Tibial nerve (tissue), 4 donors: ENCODE measurements around the gene RAB36. TPM values are rescaled to one million over a fixed set of nuclear protein-coding genes. Genes with fewer than 3 reads are reported as not detected.
A peak's percentile ranks its signal among the peaks of the same experiment; 100 is the strongest.

Experiments used
- DNase-seq, 2 donors: peaks; one replicate each; pipeline ENCODE4 v3.0.0-alpha.2; 2019; ENCODE audit warnings: low spot score in 2 of 2
- H3K27ac ChIP-seq, 4 donors: fragments of 200-600 bp; sonication (generic) in 3 of 4; one replicate each; pipeline ENCODE4 v1.5.1; 2017 to 2019; ENCODE audit warnings: mild to moderate bottlenecking in 1 of 4
- H3K27me3 ChIP-seq, 2 donors: fragments of 200-600 bp; sonication (generic) in 1 of 2; one replicate each; pipeline versions ENCODE4 v1.5.1 to v1.6.0; 2017 to 2019
- H3K36me3 ChIP-seq, 3 donors: fragments of 200-600 bp; sonication (generic); one replicate each; pipeline ENCODE4 v1.5.1; 2018 to 2019
- H3K4me1 ChIP-seq, 4 donors: fragments of 200-600 bp; sonication (generic) in 3 of 4; one replicate each; pipeline ENCODE4 v1.5.1; 2017 to 2019
- H3K4me3 ChIP-seq, 4 donors: fragments of 200-600 bp; sonication (generic) in 3 of 4; one replicate each; pipeline ENCODE4 v1.5.1; 2017 to 2019; ENCODE audit warnings: mild to moderate bottlenecking in 1 of 4, moderate library complexity in 1 of 4
- H3K9me3 ChIP-seq, 4 donors: fragments of 200-600 bp; sonication (generic) in 3 of 4; one replicate each; pipeline ENCODE4 v1.5.1; 2017 to 2019
- EP300 ChIP-seq, 2 donors: sonication (generic); formaldehyde crosslinking; IDR thresholded peaks; one replicate each; pipeline ENCODE4 v1.6.1; 2017; ENCODE audit warnings: antibody characterized with exemption in 2 of 2, mild to moderate bottlenecking in 1 of 2
- POLR2A ChIP-seq, 2 donors: fragments of 450-650 bp; IDR thresholded peaks; one replicate each; pipeline ENCODE4 v1.6.1; 2017; ENCODE audit warnings: antibody characterized with exemption in 2 of 2, mild to moderate bottlenecking in 2 of 2, moderate library complexity in 2 of 2
- WGBS, 2 donors: methylation state at CpG; one replicate each; pipeline ENCODE4 v1.1.5; 2018; 5-methylcytosine and 5-hydroxymethylcytosine counted together
- total RNA-seq, 4 donors: library from RNA; depleted of rRNA; stranded (reverse); fragments of >200 nt; gene quantifications; one replicate each; pipeline ENCODE4 v1.1.0, GENCODE V29; 2016
- TF ChIP-seq, protein P1 (sequence below), 5 experiments: fragments of 200-600 bp in 3 of 5; fragments of 450-650 bp in 2 of 5; sonication (generic) in 3 of 5; IDR thresholded peaks; one replicate each; pipeline ENCODE4 v1.5.1; 2016 to 2019; ENCODE audit warnings: antibody characterized with exemption in 5 of 5, mild to moderate bottlenecking in 3 of 5, moderate library complexity in 2 of 5

RAB36 gene
- total RNA-seq, 4 donors from 2014 or later, result 4.9 to 7.5 (median 6.1) TPM

DNA sequence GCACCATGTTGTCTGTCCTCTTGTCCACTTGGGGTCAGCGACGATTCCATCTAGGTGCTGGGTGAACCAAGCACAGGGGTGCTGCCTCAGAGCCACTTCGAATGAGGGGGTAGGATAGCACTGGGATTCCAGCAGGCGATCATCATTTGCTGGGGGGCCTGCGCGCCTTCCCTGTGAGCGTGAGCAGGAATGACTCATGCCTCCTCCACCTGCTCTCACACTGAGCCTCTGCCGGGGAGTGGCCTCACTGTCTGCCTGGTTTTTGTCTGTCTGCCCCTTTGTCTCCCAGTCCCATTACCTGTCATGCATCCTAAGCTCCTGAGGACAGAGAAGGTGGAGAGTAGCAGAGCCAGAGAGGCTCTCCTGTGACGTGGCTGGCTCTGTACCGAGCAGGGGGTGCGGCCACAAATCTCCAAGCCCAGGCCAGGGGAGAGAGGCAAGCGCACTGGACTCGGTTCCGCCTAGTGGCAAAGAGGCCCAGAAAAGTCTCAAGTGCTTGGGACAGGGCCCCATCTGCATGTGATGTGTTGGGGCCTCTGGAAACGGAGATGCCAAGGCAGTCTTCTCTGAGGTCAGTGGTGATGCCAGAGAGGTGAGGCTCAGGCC lies 34.3 kb upstream of the RAB36 start:
- peaks cover 0 to 25% (median 9%) of the 10 kb centered on the region in 4 donors for H3K4me1 ChIP-seq
- no peak overlapping the region for H3K27ac ChIP-seq
- H3K27me3 ChIP-seq, result no peaks in the 10 kb centered on the region
- H3K4me3 ChIP-seq, result no peak overlapping the region
- no peak for TF ChIP-seq EP300 (IDR thresholded peaks at IDR 0.05)
- H3K36me3 ChIP-seq, result no peaks in the 10 kb centered on the region
- H3K9me3 ChIP-seq, result no peaks in the 10 kb centered on the region
- no peak for DNase-seq
- WGBS, 2 donors, result 93 to 95% methylated on average over 13 to 15 of the region's 15 CpGs

DNA sequence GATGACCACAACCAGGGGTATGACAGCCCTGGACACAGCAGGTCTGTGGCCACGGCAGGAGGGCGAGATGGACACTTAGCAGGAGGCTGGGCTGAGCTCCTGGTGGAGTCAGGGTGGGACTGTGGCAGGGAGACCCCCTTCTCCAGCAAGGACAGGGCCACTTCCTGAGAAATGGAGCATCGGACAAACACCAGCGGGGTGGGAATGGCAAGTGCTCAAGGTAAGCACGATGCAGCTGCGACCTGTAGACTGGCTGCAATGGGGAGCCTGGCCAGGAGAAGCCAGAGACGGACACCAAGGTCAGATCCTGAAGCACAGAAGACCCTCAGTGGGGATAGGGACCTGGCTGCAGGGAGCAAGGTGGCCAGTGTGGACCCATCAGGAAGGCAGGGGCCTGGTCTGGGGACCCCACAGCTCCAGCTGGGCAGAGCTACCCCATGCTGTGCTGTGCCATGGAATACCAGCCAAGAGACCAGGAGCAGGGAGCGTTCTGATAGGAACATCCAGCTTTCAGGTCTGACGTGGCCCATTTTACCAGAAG lies 32.7 kb upstream of the RAB36 start:
- Histone ChIP-seq H3K9me3 (no peaks in the 10 kb centered on the region), H3K4me1 (peaks cover 0 to 25% (median 9%) of the 10 kb centered on the region in 4 donors), H3K4me3 (no peak overlapping the region), H3K27ac (peak overlapping the region in 1 of 4 donors; percentile 38), H3K27me3 (no peaks in the 10 kb centered on the region), H3K36me3 (no peaks in the 10 kb centered on the region)
- TF ChIP-seq EP300 (IDR thresholded peaks at IDR 0.05), result no peak
- TF ChIP-seq, protein P1, sequence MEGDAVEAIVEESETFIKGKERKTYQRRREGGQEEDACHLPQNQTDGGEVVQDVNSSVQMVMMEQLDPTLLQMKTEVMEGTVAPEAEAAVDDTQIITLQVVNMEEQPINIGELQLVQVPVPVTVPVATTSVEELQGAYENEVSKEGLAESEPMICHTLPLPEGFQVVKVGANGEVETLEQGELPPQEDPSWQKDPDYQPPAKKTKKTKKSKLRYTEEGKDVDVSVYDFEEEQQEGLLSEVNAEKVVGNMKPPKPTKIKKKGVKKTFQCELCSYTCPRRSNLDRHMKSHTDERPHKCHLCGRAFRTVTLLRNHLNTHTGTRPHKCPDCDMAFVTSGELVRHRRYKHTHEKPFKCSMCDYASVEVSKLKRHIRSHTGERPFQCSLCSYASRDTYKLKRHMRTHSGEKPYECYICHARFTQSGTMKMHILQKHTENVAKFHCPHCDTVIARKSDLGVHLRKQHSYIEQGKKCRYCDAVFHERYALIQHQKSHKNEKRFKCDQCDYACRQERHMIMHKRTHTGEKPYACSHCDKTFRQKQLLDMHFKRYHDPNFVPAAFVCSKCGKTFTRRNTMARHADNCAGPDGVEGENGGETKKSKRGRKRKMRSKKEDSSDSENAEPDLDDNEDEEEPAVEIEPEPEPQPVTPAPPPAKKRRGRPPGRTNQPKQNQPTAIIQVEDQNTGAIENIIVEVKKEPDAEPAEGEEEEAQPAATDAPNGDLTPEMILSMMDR (IDR thresholded peaks at IDR 0.05), result no peak
- no peak for TF ChIP-seq POLR2A (IDR thresholded peaks at IDR 0.05)
- 89 to 90% methylated on average over 8 to 9 of the region's 9 CpGs for WGBS, 2 donors
- DNase-seq, result no peak

DNA sequence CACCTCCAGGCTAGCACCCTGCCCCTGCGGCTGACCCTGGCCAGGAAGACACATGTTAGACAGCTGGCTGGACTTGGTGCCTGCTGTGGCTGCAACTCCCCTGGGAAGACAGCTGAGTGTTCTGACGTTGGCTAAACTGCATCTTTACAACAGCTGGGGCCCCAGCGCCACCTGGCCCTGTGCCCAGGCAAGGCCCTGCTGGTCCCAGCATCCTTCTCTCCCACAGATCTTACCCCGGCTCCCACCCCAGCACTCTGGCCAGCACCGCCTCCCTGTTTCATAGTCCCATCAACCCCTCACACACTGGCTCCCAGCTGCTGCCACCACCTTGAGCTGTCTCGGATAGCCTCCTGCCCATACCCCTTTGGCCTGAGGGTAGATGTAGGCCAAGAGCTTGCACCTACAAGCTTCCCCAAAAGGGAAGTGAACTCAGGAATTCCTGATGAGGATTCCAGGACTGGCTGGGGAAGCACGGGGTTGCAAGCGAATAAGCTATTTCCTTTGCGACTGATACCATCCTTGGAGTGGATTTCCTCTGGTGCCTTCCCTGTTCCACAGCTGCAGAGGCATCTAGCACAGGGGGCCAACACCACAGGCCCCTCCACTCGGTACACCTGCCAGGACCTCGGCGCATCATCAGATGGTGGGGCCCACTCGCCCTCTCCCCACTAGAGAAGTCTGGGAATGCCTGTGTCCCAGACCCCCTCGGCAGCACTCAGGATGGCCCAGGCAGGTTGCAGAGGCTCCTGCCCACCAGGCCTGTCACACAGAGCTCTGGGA lies 32.0 kb upstream of the RAB36 start:
- TF ChIP-seq, protein P1 (IDR thresholded peaks at IDR 0.05), result no peak
- TF ChIP-seq EP300 (IDR thresholded peaks at IDR 0.05) (no peak), POLR2A (IDR thresholded peaks at IDR 0.05) (no peak)
- DNase-seq, result no peak
- Histone ChIP-seq H3K36me3 (no peaks in the 10 kb centered on the region), H3K27me3 (no peaks in the 10 kb centered on the region), H3K9me3 (no peaks in the 10 kb centered on the region), H3K27ac (peak overlapping the region in 3 of 4 donors; percentile 50 to 66 (median 53)), H3K4me3 (no peak overlapping the region), H3K4me1 (peaks cover 0 to 25% (median 9%) of the 10 kb centered on the region in 4 donors)
- 63 to 71% methylated on average over 11 to 14 of the region's 14 CpGs for WGBS, 2 donors

DNA sequence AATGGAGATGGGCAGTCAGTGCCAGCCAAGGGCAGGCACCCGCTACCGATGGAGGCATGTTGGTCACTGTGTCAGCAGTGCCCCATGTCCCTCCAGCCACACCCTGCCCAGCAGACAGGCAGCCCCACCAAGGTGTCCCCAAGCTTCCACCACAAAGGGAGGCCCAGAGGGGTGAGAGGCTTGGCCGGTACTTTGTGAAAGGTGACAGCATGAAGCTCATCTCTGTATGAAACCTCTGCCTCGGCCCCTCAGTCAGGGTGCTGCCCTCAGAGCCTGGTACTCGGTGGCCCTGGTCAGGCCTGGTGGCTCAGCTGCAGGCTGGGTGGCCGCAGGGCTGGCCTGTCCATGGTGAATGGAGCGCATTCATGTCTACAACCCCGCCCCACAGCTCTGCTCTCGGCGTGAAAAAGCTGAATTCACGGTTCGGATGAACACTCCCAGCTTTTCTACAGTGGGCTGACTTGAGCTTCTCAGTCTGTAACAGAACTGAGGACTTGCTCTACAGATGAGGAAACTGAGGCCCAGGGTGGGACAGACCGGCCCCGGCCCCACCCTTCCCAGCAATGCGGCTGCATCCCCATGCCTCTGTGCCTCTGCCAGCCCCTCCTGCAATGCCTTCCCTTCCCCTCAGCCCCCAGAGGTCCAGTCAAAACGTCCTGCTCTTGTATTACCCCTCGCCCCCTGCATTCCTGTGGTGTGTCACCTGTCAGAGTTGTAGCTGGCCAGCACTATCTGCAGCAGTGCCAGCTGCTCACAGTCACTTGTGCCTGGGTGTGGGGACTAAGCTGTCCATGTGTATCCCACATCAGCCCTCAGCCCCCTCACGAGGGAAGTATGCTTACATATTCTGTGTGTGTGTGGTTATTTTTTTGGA lies 31.2 kb upstream of the RAB36 start:
- TF ChIP-seq, protein P1 (IDR thresholded peaks at IDR 0.05), result no peak
- TF ChIP-seq POLR2A (IDR thresholded peaks at IDR 0.05), result no peak
- TF ChIP-seq EP300 (IDR thresholded peaks at IDR 0.05), result no peak
- no peak overlapping the region for H3K4me3 ChIP-seq
- H3K27me3 ChIP-seq, result no peaks in the 10 kb centered on the region
- peak overlapping the region in 3 of 4 donors; percentile 50 to 66 (median 53) for H3K27ac ChIP-seq
- H3K36me3 ChIP-seq, result no peaks in the 10 kb centered on the region
- H3K9me3 ChIP-seq, result no peaks in the 10 kb centered on the region
- 45 to 62% methylated on average over 14 to 15 of the region's 18 CpGs for WGBS, 2 donors
- peaks cover 0 to 25% (median 9%) of the 10 kb centered on the region in 4 donors for H3K4me1 ChIP-seq
- no peak for DNase-seq

DNA sequence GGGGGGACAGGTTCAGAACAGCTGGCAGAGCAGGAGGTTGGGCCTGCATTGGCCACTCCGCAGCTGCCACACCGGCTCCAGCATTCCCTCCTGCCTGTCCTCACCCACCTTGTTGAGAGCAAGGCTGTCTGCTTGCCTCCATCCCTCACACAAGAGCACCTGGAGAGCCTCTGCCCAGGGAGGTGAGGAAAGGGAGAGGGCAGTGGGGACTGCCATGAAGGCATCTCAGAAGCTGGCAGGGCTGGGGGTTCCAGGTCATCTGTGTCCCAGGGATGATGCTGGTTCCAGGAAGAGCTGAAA lies 30.6 kb upstream of the RAB36 start:
- H3K27ac ChIP-seq, result no peak overlapping the region
- H3K9me3 ChIP-seq, result no peaks in the 10 kb centered on the region
- no peak for TF ChIP-seq EP300 (IDR thresholded peaks at IDR 0.05)
- no peak for TF ChIP-seq POLR2A (IDR thresholded peaks at IDR 0.05)
- TF ChIP-seq, protein P1 (IDR thresholded peaks at IDR 0.05), result no peak
- no peaks in the 10 kb centered on the region for H3K27me3 ChIP-seq
- H3K36me3 ChIP-seq, result no peaks in the 10 kb centered on the region
- 93 to 100% methylated on average over 2 of the region's 2 CpGs for WGBS, 2 donors
- no peak overlapping the region for H3K4me3 ChIP-seq
- no peak for DNase-seq
- H3K4me1 ChIP-seq, result peaks cover 0 to 25% (median 9%) of the 10 kb centered on the region in 4 donors
